Gastroesophageal sphincter (tissue), 4 donors: ENCODE measurements around the gene ZDBF2. TPM values are rescaled to one million over a fixed set of nuclear protein-coding genes. Genes with fewer than 3 reads are reported as not detected.
A peak's percentile ranks its signal among the peaks of the same experiment; 100 is the strongest.

Source experiments
- ATAC-seq: fragments of 150-250 bp; one replicate; pipeline ENCODE4 v1.9.1; 2016; ENCODE audit warnings: mild to moderate bottlenecking, moderate library complexity
- H3K27ac ChIP-seq, 4 donors: fragments of 200-600 bp; sonication (generic) in 3 of 4; 1 replicate in 3 of 4; 2 replicates in 1 of 4; pipeline ENCODE4 v1.5.1; 2016 to 2019
- H3K27me3 ChIP-seq: fragments of 200-600 bp; sonication (generic); one replicate; pipeline ENCODE4 v1.5.1; 2019
- H3K36me3 ChIP-seq, 2 donors: fragments of 200-600 bp; sonication (generic); one replicate each; pipeline ENCODE4 v1.5.1; 2019; ENCODE audit warnings: control low read depth in 1 of 2
- H3K4me1 ChIP-seq, 3 donors: fragments of 200-600 bp; sonication (generic); 1 replicate in 2 of 3; 2 replicates in 1 of 3; pipeline ENCODE4 v1.5.1; 2016 to 2019; ENCODE audit warnings: control low read depth in 2 of 3
- H3K4me3 ChIP-seq, 2 donors: fragments of 200-600 bp; sonication (generic); one replicate each; pipeline ENCODE4 v1.5.1; 2019; ENCODE audit warnings: mild to moderate bottlenecking in 1 of 2, moderate library complexity in 1 of 2
- H3K9me3 ChIP-seq, 3 donors: fragments of 200-600 bp; sonication (generic); one replicate each; pipeline ENCODE4 v1.5.1; 2017 to 2019; ENCODE audit warnings: control low read depth in 2 of 3
- EP300 ChIP-seq: sonication (generic); formaldehyde crosslinking; IDR thresholded peaks from one replicate; pipeline ENCODE4 v1.6.1; 2017; ENCODE audit warnings: antibody characterized with exemption, mild to moderate bottlenecking
- POLR2A ChIP-seq, 2 donors: fragments of 450-650 bp; IDR thresholded peaks; one replicate each; pipeline ENCODE4 v1.6.1; 2017; ENCODE audit warnings: antibody characterized with exemption in 2 of 2, mild to moderate bottlenecking in 2 of 2, moderate library complexity in 1 of 2
- POLR2AphosphoS5 ChIP-seq: sonication (generic); formaldehyde crosslinking; IDR thresholded peaks from one replicate; pipeline ENCODE4 v1.6.1; 2017; ENCODE audit warnings: antibody characterized with exemption
- WGBS, 2 donors: methylation state at CpG; one replicate each; pipeline ENCODE4 v1.1.5; 2018; ENCODE audit warnings: low coverage in 1 of 2; 5-methylcytosine and 5-hydroxymethylcytosine counted together
- total RNA-seq, 4 donors: library from RNA; depleted of rRNA; stranded (reverse); fragments of >200 nt; gene quantifications; one replicate each; pipeline ENCODE4 v1.1.0, GENCODE V29; 2016
- TF ChIP-seq, protein P1 (sequence below), 4 experiments: fragments of 200-600 bp in 2 of 4; fragments of 450-650 bp in 2 of 4; sonication (generic) in 1 of 4; IDR thresholded peaks; one replicate each; pipeline ENCODE4 v1.5.1; 2017 to 2019; ENCODE audit warnings: antibody characterized with exemption in 4 of 4, mild to moderate bottlenecking in 2 of 4, moderate library complexity in 2 of 4

ZDBF2 gene
- total RNA-seq, 4 donors from 2014 or later = 10.9 to 19.9 (median 13.4) TPM

DNA sequence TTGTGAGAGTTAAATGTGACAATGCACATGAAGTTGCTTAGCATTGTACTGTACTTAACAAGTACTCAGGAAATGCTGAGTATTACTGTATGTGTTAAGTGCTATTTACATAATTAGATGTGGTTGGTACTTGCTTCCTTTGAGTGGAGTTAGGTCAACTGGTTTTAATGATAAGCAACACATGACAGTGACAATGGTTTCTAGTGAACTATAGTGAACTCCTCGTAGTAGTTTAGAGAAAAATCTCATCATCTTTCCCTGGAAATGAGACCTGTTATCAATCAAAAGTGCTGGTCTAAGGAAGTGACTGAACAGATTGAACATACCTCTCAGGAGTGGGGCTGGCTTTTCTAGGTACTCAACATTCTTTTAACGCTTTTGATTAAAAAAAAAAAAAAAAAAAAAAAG, 29.2 kb upstream of the ZDBF2 start:
- no peaks in the 10 kb centered on the region for H3K36me3 ChIP-seq
- H3K4me3 ChIP-seq = no peak overlapping the region
- WGBS, 2 donors = 68 to 100% methylated on average over 1 to 2 of the region's 2 CpGs
- H3K4me1 ChIP-seq = no peaks in the 10 kb centered on the region
- no peaks in the 10 kb centered on the region for H3K9me3 ChIP-seq
- no peak overlapping the region for H3K27ac ChIP-seq
- H3K27me3 ChIP-seq = peaks cover 19% of the 10 kb centered on the region
- TF ChIP-seq POLR2A (IDR thresholded peaks at IDR 0.05) (no peak), POLR2AphosphoS5 (no peak), EP300 (no peak)
- TF ChIP-seq, protein P1, sequence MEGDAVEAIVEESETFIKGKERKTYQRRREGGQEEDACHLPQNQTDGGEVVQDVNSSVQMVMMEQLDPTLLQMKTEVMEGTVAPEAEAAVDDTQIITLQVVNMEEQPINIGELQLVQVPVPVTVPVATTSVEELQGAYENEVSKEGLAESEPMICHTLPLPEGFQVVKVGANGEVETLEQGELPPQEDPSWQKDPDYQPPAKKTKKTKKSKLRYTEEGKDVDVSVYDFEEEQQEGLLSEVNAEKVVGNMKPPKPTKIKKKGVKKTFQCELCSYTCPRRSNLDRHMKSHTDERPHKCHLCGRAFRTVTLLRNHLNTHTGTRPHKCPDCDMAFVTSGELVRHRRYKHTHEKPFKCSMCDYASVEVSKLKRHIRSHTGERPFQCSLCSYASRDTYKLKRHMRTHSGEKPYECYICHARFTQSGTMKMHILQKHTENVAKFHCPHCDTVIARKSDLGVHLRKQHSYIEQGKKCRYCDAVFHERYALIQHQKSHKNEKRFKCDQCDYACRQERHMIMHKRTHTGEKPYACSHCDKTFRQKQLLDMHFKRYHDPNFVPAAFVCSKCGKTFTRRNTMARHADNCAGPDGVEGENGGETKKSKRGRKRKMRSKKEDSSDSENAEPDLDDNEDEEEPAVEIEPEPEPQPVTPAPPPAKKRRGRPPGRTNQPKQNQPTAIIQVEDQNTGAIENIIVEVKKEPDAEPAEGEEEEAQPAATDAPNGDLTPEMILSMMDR (IDR thresholded peaks at IDR 0.05) = no peak
- ATAC-seq = no peak

DNA sequence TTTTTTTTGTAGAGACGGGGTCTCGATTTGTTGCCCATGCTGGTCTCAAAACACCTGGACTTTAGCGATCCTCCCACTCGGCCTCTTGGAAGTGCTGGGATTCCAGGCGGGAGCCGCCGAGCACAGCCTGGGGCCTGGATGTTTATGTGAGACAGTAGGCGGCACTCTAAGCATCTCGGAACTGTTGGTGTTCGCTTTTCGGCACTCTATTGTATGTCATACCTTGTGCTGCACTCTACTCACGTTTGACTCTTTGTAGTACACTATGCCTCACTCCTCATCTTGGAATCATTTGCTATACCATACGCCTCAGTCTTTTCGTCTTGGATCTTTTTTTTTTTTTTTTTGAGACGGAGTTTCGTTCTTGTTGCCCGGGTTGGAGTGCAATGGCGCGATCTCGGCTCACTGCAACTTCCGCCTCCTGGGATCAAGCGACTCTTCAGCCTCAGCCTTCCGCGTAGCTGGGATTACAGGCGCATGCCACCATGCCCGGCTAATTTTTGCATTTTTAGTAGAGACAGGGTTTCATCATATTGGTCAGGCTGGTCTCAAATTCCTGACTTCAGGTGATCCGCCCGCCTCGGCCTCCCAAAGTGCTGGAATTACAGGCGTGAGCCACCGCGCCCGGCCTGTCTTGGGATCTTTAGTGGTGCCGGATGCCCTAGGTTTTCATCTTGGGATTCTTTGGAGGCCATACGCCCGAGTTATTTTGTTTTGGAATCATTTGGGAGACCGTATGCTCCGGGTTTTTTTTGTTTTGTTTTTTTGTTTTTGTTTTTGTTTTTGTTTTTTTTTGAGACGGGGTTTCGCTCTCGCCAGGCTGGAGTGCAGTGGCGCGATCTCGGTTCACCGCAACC, 24.2 kb upstream of the ZDBF2 start:
- TF ChIP-seq, protein P1 (IDR thresholded peaks at IDR 0.05) = no peak
- no peak for TF ChIP-seq POLR2AphosphoS5
- no peak for TF ChIP-seq EP300
- no peak for TF ChIP-seq POLR2A (IDR thresholded peaks at IDR 0.05)
- H3K36me3 ChIP-seq = no peaks in the 10 kb centered on the region
- no peak overlapping the region for H3K27ac ChIP-seq
- H3K4me3 ChIP-seq = peak overlapping the region in 1 of 2 donors; percentile 26
- H3K27me3 ChIP-seq = peaks cover 64% of the 10 kb centered on the region
- WGBS, 2 donors = 18 to 30% methylated on average over 15 to 30 of the region's 45 CpGs
- no peak for ATAC-seq
- peaks cover 0 to 6% (median 0%) of the 10 kb centered on the region in 3 donors for H3K9me3 ChIP-seq
- no peaks in the 10 kb centered on the region for H3K4me1 ChIP-seq

DNA sequence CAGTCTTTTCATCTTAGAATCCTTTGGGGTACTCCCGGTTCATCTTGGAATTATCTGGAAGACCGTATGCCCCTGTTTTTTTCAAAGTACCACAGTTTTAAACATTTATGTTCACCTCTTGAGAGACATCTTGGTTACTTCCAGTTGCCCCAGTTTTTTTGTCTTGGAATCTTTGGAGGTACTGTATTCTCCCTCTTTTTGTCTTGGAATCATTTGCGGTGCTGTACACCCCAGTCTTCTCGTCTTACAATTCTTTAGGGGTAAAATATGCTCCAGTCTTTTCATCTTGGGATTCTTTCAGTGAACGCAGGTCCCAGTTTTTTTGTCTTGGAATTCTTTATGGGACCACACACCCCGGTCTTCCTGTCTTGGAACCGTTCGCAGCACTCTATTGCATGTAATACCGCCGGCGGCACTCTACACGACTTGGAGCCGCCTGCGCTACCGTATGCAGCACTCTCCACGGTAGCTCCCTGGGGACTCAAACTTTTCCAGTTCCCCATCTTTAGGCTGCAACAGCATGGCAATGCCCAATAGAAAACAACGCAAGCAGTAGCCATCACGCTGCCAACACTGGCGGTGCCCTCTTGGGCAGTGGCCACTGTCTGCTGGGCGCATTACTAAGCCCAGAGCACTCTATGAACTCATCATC, 21.2 kb upstream of the ZDBF2 start:
- TF ChIP-seq, protein P1 (IDR thresholded peaks at IDR 0.05) = no peak
- TF ChIP-seq EP300 = no peak
- TF ChIP-seq POLR2AphosphoS5 = no peak
- TF ChIP-seq POLR2A (IDR thresholded peaks at IDR 0.05) = no peak
- Histone ChIP-seq H3K4me3 (no peak overlapping the region), H3K9me3 (peaks cover 0 to 6% (median 0%) of the 10 kb centered on the region in 3 donors), H3K27me3 (peaks cover 94% of the 10 kb centered on the region), H3K4me1 (no peaks in the 10 kb centered on the region), H3K36me3 (no peaks in the 10 kb centered on the region), H3K27ac (no peak overlapping the region)
- WGBS, 2 donors = 50 to 54% methylated on average over 8 to 12 of the region's 20 CpGs
- ATAC-seq = no peak

DNA sequence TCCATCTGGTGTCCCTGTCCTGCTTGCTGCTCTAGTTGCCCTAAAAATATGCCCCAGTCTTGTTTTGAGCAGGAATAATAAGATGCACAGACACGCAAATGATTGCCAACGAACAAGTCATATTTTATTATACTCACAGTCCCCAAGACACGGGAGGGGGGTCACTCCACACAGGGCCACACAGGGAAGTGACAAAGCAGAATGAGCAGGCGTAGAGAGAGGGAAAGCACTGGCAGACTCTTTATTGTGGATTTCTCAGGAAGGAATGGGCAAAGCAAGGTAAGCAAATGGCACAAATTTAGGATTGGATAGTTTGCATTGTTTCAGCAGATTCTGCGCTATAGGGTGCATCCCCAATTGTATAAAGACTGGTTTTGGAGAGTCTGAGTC, 20.7 kb upstream of the ZDBF2 start:
- peaks cover 0 to 6% (median 0%) of the 10 kb centered on the region in 3 donors for H3K9me3 ChIP-seq
- TF ChIP-seq, protein P1 (IDR thresholded peaks at IDR 0.05) = no peak
- TF ChIP-seq POLR2AphosphoS5 (no peak), POLR2A (IDR thresholded peaks at IDR 0.05) (no peak)
- no peak for ATAC-seq
- no peak overlapping the region for H3K4me3 ChIP-seq
- peaks cover 99% of the 10 kb centered on the region for H3K27me3 ChIP-seq
- H3K27ac ChIP-seq = no peak overlapping the region
- no peaks in the 10 kb centered on the region for H3K36me3 ChIP-seq
- no peaks in the 10 kb centered on the region for H3K4me1 ChIP-seq
- 17 to 34% methylated on average over 2 to 4 of the region's 5 CpGs for WGBS, 2 donors

DNA sequence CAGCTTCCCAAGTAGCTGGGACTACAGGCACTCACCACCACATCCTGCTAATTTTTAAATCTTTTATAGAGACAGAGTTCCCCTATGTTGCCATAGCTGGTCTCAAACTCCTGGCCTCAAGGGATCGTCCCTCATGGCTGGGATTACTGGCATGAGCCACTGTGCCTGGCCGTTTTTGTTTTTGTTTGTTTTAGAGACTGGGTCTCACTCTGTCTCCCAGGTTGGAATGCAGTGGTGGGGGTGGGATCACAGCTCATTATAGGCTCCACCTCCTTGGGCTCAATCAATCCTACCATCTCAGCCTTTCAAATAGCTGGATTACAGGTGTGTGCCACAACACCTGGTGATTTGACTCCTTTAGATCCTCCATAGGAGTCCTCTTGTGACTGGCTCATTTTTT, 19.5 kb upstream of the ZDBF2 start:
- peaks cover 0 to 6% (median 0%) of the 10 kb centered on the region in 3 donors for H3K9me3 ChIP-seq
- H3K36me3 ChIP-seq = no peaks in the 10 kb centered on the region
- H3K27ac ChIP-seq = no peak overlapping the region
- peaks cover 100% of the 10 kb centered on the region for H3K27me3 ChIP-seq
- WGBS, 2 donors = 6 to 14% methylated on average over 2 of the region's 2 CpGs
- no peaks in the 10 kb centered on the region for H3K4me1 ChIP-seq
- TF ChIP-seq, protein P1 (IDR thresholded peaks at IDR 0.05) = no peak
- TF ChIP-seq POLR2A (IDR thresholded peaks at IDR 0.05) (no peak), POLR2AphosphoS5 (no peak), EP300 (no peak)
- no peak overlapping the region for H3K4me3 ChIP-seq
- ATAC-seq = no peak
